Measurements from ENCODE around the gene DAD1.

- TF ChIP-seq POLR2A (IDR thresholded peaks at IDR 0.05; ENCODE audit: low read depth, low read length) (no peak), POLR2AphosphoS5 (IDR thresholded peaks at IDR 0.05; ENCODE audit: low read depth, low read length) (no peak), TAF1 (IDR thresholded peaks at IDR 0.05; ENCODE audit: low read depth, low read length) (no peak)
Measured at GRCh38 chr14:22600027-22600426, 11.0 kb upstream of the DAD1 start.

All from GM12891 (cell line).